Activated CD4-positive, alpha-beta T cell treated with anti-CD3 and anti-CD28 coated beads for 4 hours (primary cell): ENCODE results near the gene ERVK3-1.
A peak's percentile ranks its signal among the peaks of the same experiment; 100 is the strongest.
"Not testable (repeated sequence)": the region's sequence is repeated elsewhere in the genome, so short reads cannot be mapped to it uniquely, and the experiment has no call there.

Experiments used
- DNase-seq, 2 donors: peaks; one replicate each; pipeline ENCODE4 v3.0.0-alpha.2; 2020

ERVK3-1 gene

DNA sequence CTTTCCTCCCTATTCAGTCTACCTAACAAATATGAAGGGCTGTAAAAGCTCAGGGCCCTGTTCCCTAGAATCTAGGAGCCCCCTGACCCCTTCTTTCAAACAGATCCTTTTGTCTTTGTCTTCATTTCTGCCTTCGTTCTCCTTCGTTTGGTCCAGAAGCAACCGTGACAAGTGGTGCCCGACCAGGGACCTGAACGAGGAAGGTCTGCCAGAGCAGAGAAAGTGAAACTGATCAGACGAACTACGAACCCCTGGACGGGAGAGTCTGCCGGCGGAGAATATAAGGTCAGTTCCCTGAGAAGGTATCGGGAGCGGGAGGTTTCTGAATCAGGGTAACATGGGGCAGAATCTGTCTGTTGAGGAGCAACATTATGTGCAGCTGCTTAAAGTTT, 751 bp downstream of the ERVK3-1 start:
- no peak for DNase-seq

DNA sequence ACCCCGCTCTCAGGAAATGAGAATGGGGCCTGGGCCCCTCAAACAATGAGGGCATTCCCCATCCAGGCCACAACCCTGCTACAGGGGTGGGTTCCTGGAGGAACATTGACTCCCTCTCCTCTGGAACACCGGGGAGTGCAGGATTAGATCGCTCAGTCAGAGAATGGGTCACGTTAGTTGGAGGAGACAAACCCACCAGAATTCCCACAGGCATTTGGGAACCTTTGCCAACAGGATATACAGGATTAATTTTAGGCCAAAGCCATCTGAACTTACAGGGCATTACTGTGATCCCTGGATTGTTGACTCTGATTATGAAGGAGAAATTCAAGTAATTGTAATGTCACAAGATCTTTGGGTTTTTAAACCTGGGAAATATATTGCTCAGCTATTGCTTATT, 2.6 kb downstream of the ERVK3-1 start:
- DNase-seq = no peak

DNA sequence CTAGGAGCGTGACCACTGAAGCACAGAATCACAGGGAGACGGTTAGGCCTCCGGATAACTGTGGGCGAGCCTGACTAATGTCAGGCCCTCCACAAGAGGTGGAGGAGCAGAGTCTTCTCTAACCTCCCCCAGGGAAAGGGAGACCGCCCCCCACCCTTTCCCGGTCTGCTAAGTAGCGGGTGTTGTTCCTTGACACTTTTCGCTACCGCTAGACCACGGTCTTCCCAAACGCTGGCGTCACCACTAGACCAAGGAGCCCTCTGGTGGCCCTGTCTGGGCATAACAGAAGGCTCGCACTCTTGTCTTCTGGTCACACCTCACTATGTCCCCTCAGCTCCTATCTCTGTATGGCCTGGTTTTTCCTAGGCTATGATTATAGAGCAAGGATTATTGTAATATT, 5.5 kb downstream of the ERVK3-1 start:
- not testable (repeated sequence) for DNase-seq

DNA sequence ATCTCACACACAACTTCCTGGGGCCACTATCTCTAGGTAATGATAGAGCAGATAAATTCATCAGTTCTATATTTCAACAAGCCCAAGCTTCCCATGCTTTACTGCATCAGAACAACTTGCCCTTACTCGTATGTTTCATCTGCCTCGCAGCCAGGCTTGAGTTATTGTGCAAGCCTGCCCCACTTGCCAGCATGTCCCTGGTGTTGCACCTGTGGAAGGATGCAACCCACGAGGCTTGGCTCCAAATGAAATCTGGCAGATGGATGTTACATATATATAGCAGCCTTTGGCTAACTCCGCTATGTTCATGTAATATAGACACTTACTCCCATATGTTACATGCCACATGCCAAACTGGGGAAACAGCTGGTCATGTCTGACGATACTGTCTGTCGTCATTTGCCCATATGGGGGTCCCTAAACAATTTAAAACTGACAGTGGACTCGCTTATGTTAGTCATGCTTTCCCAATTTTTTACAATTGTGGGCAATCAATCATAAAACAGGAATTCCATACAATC, 6.2 kb downstream of the ERVK3-1 start:
- no peak for DNase-seq

DNA sequence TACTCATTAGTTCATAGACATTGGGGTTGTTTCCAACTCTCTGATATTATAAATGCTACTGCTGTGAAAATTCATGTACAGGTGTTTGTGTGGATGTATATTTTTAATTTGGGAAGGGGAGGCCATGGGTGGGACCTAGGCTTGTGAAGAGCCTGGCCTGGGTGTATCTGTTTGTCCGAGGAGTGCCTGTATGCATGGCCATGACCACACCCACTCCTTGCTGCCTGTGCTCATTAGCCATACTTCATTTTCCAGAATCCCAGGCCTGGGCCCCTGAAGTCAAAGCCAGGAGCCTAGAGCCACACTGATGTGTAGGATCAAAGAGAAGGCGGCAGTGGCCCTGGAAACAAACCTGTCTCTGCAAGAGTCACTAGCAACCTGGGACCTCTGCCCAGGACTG, 10.4 kb downstream of the ERVK3-1 start:
- DNase-seq = no peak

DNA sequence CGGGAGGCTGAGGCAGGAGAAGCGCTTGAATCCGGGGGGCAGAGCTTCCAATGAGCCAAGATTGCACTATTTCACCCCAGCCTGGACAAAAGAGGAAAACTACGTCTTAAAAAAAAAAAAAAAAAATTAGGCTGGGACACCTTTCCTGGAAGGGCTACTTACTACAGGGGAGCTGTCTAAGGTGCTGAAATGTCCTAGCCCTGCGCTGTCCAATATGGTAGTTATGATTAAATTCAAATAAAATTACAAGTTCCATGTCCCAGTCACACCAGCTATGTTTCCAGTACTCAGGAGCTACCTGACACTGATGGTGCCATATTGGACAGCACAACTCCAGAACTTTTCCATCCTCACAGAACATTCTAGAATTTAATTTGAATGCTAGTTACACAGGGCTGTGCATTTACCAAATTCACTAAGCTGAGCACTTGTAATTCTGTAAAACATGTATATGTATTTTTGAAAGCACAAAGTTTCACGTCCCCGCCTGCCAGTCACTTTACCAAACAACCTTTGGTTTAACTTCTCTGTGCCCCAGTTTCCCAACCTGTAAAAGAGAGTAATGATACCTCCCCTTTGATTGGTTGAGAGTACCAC, 12.4 kb downstream of the ERVK3-1 start:
- DNase-seq = no peak

DNA sequence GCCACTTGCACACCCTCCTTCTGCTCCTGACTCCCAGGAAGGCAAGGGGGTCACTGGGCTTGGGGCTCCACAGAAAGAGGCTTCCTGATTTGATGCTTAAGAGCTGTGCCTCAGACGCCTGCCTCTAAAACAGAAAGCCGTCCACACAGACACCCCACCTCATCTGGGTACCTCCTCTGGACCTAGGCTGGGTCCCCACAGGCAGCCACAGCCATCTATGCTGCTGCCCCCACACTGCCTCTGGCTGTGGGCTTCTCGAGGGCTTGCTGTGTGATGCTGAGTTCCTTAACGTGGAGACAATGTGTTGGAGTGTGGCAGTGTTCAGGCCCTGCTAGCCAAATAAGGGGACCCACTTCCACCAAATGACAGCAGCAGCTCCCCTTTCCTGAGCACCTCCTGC, 13.1 kb downstream of the ERVK3-1 start:
- no peak for DNase-seq

DNA sequence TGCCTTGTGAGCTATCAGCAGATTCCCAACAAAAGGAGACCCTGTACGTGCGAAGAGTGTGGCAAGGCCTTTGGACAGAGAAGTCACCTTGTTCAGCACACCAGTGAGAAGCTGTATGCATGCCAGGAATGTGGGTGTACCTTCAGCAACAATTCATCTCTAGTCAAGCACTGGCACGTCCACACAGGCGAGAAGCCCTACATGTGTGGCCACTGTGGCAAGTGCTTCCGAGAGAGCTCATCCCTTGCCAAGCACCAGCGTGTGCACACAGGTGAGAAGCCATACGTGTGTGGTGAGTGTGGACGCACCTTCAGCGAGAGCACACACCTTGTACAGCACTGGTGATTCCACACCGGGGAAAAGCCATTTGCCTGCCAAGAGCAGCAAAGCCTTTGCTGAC, 14.1 kb downstream of the ERVK3-1 start:
- DNase-seq = no peak

DNA sequence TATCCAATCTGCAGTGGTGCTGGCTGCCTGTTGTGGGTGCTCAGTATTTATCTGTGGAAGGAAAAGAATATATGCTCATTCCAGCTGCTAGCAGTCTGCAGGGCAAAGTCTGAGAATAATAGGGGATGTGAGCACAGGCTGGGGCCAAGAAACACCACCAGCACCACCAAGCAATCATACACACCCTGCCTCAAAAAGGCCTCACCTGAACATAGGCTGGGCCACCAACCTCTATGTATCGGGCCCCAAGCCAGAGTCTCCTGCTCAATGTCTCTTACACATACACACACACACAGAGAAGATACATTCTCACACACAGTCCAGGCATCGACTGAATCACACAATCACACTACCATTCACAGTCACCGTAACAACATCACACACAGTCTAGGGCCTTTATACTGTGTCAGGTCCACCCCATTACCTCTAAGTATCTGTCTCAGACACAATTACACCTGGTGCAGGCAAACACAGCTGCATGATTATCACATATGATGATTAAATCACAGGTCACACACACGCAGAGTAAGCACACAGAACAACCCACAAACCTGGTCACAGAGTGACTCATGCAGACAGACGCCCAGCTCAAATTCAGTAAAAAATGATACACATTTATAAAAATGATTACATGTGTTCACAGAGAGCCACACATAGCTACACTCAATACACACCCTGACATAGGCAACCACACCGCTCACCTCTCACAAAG, 20.3 kb downstream of the ERVK3-1 start:
- no peak for DNase-seq

DNA sequence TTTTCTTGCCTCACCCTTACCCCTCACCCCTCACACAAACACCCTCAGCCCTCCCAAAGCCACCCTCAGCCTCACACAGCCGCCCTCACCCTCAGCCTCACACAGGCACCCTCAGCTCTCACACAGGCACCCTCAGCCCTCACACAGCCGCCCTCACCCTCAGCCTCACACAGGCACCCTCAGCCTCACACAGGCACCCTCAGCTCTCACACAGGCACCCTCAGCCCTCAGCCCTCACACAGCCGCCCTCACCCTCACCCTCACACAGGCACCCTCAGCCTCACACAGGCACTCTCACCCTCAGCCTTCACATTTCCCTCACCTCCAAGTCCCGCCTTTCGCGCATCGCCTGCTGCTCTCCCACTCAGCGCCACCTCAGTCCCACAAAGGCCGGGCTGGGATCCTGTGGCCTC, 21.3 kb downstream of the ERVK3-1 start:
- DNase-seq = no peak

DNA sequence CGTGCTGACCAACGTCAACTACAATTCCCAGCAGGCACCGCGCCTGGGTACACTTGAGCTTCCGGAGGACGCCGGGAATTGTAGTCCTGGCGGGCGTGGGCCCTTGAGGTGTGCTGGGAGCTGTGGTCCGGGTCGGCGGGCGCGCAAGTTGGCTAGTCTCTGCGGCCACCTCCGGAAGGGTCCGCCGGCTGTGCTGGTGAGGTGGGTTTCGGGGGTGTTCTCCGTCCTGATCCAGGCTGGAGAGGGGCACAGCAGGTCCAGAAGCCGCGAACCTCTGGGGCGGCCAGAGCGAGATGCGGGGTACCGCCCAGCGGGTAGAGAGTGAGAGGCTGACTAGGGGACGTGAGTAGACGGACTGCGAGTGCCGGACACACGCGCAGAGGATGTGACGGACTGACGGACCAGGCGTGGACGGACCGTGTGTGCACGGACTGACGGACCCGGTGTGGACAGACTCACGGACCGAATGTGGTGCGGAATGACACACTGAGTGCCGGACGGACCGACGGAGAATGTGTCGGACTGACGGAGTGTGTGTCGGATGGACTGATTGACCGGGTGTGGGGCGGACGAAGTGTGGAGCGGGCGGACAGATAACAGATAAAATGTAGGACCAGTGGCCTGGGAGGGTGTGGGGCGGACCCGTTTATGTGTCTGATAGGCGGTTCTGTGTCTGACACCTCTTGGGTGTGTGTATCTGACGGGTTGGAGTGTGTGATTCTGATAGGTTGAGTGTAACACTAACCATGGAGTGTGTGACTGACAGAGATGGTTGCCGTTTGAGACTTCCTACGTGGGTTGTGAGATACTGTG, 21.9 kb downstream of the ERVK3-1 start, which contains the start of gene ZSCAN22:
Gene ZSCAN22, plus strand, starts transcription at position 81 of the 813 bp plus-strand sequence. CDS start 7,809 bp downstream, outside the sequence.
- DNase-seq = peak; percentile 85 to 86

DNA sequence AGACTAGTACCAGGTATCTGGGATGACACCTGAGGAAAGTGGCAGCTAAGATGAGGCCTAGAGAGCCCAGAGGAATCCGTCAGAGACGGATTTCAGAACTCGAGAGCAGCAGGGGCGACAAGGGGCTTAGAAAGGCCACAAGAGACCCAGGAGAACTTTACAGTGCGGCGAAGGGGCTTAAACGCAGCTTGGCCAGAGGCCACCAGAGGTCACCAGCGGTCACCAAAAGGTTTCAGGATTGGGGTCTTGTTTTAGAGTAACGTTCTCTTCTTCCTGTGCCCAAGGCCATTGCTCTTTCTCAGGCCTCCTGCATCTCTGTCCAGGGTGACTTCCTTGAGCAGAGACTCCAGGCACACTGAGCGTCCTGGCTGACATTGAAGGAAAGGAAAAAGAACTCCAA, 23.8 kb downstream of the ERVK3-1 start:
- no peak for DNase-seq

DNA sequence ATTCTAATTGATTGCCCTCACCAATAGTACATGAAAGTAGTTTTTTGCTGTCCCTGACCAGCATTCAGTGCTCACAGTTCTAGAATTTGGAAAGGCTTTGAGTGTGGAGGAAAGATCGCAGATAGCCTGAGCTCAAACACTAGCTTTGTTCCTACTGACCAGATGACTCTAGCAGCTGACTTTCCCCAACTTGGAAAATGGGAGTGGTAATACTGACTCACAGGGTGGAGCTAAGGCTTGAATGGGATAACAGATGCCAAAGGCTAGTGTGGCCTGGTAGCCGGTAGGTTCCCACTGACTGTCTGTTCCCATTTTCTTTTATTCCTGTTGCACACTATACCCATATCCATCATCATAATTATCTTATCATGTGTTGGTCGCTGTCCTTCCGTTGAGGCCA, 25.3 kb downstream of the ERVK3-1 start:
- DNase-seq = no peak

DNA sequence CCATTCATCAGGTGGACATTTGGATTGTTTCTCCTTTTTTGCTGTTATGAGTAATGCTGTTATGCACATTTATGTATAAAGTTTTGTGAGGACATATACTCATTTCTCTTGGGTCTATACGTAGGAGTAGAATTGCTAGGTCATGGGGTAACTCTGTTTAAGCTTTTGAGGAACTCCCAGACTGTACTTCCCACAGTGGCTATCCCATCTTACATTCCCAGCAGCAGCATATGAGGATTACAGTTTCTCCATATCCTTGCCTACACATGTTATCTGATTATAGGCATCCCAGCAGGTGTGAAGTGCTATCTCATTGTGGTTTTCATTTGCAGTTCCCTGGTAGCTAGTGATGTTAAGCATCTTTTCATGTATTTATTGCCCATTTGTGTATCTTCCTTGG, 27.5 kb downstream of the ERVK3-1 start:
- DNase-seq = no peak

DNA sequence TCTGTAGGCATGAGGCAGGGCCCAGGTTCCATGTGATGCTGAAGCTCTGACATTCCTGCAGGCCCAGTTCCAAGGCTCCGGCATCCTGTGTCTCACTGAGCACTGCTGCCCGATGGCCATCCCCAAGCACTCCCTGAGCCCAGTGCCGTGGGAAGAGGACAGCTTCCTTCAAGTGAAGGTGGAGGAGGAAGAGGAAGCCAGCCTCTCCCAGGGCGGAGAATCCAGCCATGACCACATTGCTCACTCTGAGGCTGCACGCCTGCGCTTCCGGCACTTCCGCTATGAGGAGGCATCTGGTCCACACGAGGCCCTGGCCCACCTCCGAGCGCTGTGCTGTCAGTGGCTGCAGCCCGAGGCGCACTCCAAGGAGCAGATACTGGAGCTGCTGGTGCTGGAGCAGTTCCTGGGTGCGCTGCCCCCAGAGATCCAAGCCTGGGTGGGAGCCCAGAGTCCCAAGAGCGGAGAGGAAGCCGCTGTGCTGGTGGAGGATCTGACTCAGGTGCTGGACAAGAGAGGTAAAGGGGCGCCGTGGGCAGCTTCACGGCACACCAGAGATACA, 29.6 kb downstream of the ERVK3-1 start:
- DNase-seq = no peak

DNA sequence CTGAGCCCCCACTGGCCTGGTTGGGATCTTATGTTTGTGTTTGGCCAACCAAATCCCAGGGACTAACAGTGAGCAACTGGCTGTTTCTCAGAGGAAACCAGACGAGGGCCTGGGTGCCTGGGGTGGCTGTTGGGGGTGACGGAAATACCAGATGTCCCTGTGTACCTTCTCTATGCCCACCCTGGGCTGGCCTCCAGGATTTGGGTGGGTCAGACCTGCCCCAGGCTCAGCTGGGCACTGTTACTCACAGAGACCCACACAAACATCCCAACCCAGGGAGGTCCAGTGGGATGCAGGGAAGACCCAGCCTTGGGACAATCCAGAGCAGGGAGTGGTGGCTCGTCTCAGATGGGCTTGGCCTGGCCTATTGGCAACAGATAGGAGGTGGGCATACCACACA, 30.5 kb downstream of the ERVK3-1 start:
- no peak for DNase-seq

DNA sequence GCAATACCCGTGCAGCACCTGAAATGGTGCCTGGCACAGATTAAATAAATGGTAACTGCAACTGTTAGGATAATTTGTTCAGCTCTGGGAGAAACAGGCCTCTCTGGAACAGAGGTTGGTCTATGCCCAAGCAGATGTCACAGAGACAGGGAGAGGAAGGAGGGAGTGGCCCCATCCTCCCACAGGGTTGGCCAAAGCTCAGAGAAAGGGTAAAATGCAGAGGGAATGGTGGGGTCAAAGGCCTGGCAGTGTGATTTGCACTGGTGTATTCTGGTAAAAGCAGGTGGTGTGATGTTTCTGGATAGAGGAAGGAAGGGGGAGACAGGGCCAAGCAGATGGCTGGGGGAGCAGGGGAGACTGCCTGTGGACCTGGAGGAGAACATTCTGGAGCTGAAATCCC, 31.0 kb downstream of the ERVK3-1 start:
- DNase-seq = no peak

DNA sequence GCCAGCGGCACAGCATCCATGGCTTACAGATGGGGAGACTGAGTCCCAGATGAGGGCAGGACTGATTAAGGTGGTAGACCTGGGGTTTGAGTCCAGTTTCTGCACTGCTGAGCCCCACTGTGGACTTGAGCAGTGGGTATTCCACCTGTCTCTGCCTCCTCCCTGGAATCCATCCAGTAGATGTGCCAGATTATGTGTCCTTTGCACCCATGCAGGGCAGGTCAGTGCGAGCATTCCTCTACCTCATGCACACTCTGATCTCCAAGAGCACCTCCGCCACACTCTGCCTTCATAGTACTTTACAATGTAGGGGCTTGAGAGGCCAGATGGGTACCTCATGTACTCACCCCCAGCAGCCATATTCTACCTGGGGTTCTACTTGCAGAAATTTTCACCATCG, 31.6 kb downstream of the ERVK3-1 start:
- no peak for DNase-seq

DNA sequence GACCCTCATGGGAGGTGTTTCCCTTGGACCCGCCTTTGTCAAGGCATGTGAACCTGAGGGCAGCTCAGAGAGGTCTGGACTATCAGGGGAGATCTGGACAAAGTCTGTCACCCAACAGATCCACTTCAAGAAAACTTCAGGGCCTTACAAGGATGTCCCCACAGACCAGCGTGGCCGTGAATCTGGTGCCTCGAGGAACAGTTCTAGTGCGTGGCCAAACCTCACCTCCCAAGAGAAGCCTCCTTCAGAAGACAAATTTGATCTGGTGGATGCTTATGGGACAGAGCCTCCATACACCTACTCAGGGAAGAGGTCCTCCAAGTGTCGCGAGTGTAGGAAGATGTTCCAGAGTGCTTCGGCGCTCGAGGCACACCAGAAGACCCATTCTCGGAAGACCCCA, 33.2 kb downstream of the ERVK3-1 start:
- no peak for DNase-seq

DNA sequence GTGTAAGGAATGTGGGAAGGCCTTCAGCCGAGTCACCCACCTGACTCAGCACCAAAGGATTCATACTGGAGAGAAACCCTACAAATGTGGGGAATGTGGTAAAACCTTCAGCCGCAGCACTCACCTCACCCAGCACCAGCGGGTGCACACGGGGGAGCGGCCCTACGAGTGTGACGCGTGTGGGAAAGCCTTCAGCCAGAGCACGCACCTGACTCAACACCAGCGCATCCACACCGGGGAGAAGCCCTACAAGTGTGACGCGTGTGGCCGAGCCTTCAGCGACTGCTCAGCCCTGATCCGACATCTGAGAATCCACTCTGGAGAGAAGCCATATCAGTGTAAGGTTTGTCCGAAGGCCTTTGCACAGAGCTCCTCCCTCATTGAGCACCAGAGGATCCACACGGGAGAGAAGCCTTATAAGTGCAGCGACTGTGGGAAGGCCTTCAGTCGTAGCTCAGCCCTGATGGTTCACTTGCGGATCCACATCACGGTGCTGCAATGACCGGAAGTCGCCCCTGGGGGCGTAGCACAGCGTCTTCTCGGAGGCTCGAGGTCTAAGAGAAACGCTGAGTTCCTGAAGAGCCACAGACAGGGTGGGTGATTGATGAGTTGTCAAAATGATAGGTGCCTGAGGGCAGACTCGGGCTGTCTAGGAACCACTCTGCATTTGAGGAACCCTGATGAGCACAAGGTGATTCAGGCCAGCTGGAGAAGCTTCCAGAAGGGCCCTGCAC, 33.8 kb downstream of the ERVK3-1 start:
- no peak for DNase-seq

DNA sequence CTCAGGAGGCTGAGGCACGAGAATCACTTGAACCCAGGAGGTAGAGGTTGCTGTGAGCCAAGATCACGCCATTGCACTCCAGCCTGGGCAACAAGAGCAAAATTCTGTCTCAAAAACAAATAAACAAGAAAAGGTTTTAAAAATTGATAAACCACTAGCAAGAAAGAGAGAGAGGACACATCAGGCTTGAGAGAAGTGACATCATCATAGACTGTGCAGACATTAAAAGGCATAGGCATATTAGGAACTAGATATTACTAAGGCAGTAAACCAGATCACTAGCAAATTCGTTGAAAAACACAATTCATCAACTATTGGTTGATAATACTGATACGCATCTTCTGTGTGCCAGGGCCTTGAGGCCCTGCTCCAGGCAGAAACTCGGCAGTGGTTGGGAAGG, 40.4 kb downstream of the ERVK3-1 start:
- no peak for DNase-seq
